GM12875 (cell line): ENCODE measurements around the gene RGS9.
A peak's percentile ranks its signal among the peaks of the same experiment; 100 is the strongest.

Experiments used
- H3K4me3 ChIP-seq: one replicate; pipeline ENCODE4 v1.5.1; 2011; ENCODE audit warnings: low read depth, low read length, control low read depth
- TF ChIP-seq, protein P1 (sequence below): IDR thresholded peaks from 2 replicates; pipeline ENCODE4 v1.5.1; 2011; ENCODE audit warnings: low read depth, mild to moderate bottlenecking, control low read depth, inconsistent platforms, low read length, moderate library complexity, borderline replicate concordance; ENCODE audit not compliant: insufficient read depth

The RGS9 gene

DNA sequence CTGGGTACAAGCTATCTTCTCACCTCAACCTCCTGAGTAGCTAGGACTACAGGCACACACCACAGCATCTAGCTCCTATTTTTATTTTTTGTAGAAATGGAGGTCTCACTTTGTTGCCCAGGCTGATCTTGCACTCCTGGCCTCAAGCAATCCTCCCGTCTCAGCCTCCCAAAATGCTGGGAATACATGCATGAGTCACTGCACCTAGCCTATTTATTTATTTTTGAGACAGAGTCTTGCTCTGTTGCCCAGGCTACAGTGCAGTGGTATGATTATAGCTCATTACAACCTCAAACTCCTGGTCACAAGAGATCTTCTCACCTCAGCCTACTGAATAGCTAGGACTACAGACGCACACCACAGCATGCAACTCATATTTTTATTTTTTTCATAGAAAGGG is 40.1 kb upstream of the RGS9 start:
- H3K4me3 ChIP-seq, result no peak overlapping the region
- TF ChIP-seq, protein P1, sequence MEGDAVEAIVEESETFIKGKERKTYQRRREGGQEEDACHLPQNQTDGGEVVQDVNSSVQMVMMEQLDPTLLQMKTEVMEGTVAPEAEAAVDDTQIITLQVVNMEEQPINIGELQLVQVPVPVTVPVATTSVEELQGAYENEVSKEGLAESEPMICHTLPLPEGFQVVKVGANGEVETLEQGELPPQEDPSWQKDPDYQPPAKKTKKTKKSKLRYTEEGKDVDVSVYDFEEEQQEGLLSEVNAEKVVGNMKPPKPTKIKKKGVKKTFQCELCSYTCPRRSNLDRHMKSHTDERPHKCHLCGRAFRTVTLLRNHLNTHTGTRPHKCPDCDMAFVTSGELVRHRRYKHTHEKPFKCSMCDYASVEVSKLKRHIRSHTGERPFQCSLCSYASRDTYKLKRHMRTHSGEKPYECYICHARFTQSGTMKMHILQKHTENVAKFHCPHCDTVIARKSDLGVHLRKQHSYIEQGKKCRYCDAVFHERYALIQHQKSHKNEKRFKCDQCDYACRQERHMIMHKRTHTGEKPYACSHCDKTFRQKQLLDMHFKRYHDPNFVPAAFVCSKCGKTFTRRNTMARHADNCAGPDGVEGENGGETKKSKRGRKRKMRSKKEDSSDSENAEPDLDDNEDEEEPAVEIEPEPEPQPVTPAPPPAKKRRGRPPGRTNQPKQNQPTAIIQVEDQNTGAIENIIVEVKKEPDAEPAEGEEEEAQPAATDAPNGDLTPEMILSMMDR, result no peak

DNA sequence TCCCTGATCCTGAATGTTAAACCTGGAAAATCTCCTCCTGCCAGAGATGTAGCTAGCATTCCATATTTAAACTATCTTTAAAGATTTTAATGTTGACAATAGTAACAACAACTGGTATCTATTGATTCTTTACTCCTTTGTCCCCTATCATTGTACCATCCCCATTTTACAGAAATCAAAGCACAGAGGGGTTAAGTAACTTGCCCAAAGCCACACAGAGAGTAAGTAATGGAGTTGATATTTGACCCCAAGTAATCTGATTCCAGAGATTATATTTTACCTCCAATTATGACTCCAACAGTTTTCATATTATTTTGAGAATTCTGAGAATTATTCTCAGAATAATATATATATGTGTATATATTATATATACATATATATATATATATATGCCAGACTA is 37.7 kb upstream of the RGS9 start:
- no peak overlapping the region for H3K4me3 ChIP-seq
- TF ChIP-seq, protein P1, result no peak

DNA sequence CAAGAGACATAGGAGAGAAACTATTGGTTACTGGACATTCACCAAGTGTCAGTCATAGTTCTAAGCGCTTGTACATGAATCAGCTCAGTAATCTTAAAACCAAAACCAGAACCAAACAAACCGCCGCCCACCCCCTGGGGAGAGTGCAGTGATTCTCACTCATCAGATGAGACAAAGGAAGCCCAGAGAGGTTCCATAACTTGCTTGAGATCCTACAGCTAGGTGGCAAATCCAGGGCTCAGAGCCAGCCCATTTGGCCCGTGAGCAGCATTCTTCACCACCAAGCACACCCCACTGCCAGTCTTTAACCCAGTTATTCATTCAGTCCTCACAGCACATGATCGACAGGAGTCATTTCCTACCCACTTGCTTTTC is 37.2 kb upstream of the RGS9 start:
- TF ChIP-seq, protein P1, result no peak
- H3K4me3 ChIP-seq, result peak overlapping the region; percentile 59

DNA sequence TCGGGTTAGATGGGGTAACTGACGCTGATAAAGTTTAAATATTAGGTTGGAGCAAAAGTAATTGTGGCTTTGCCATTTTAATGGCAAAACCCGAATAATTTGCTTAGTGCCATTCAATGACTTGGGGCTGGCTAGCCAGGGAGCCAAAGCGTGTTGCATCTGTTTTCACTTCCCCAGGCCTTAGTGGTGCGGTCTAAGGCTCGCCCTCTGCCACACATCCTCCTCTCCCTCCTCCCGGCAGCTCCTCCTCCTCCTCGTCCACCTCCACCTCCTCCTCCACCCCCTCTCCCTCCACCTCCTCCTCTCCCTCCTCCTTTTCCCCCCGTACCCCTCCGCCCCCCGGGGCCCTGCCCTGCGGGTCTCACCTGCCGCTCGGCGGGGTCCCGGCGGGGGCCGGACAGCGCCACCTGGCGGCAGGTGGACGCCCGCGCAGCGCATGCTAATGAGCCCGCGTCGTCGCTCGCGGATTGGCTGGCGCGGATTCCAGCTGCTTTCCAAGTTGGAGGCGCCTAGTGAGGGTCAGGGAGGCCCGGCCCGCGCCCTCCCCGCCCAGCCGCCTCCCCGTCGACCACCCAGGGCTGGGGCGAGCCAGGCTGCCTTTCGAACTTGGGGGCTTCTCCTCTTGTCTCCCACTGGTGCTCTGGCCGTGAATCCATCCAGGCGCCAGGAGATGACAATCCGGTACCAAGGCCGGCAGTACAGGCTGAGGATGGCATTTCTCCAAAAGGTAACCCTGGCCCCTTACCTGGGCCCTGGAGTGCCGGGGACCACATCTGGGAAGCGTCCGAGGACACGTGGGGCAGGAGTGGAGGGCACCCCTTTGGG is 36.6 kb upstream of the RGS9 start:
- TF ChIP-seq, protein P1, result peak; percentile 98
- peak overlapping the region; percentile 59 for H3K4me3 ChIP-seq

DNA sequence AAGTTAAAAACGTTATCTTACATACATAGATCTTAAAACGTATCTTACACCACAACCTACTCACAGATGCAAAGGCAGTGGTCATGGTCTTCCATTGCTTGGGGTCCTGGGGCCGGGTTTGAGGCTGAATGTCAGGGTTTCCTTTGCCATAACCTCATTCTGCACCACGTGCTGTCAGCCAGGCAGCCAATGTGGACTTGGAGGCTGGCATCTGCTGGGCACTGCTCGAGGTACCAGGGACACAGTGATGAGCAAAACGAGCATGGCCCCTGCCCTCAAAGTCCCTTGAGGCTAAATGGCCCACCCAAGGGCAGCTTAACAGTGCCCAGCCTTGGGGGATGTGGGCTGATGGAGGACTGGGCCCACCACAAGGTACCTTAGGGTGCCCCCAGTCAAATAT is 35.8 kb upstream of the RGS9 start:
- TF ChIP-seq, protein P1, result no peak
- H3K4me3 ChIP-seq, result peak overlapping the region; percentile 59

DNA sequence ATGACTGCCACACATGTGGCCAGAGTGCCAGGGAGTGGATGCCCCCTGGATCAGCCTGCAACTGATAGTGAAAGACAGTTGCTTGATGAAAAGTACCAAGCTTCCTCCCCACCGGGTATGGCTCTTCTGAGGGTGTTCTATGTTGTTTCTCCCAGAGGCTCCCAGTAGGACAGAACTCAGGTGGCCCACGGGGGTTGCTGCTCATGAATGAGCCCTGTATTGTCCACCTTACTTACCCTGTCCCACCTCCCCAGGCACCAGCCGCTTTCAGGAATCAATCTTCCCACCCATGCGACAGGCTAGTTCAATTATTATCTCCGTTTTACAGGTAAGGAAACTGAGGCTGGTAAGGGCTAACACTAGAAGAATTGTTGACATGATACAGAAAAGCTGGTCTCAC is 34.9 kb upstream of the RGS9 start:
- TF ChIP-seq, protein P1, result no peak
- no peak overlapping the region for H3K4me3 ChIP-seq

DNA sequence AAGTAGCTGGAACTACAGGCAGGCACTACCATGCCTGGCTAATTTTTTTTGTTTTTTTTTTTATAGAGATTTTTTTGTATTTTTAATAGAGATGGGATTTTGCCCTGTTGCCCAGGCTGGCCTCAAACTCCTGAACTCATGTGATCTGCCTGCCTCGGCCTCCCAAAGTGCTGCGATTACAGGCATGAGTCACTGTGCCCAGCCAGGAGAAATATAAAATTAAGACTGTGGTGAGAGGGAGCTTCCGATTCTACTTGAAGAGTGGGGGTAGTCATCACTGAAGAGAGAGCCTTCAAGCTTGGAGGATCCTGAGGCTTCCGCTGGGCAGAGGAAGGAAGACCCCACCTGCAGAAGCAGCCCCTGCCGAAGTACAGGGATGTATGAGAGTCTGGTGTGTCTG is 34.4 kb upstream of the RGS9 start:
- H3K4me3 ChIP-seq, result no peak overlapping the region
- TF ChIP-seq, protein P1, result no peak
